Stimulated activated CD8-positive, alpha-beta memory T cell treated with anti-CD3 and anti-CD28 coated beads, Interleukin-2, amount 100 ng/mL, for 1 hour (primary cell): Measurements from ENCODE around the gene DIPK1A.
"Not testable (repeated sequence)": the region's sequence is repeated elsewhere in the genome, so short reads cannot be mapped to it uniquely, and the experiment has no call there.

Experiments
- DNase-seq, 2 donors: peaks; one replicate each; pipeline ENCODE4 v3.0.0-alpha.2; 2020; ENCODE audit warnings: low read depth in 2 of 2

Gene DIPK1A

GRCh38 chr1:92921031-92922023 is 39.9 kb downstream of the DIPK1A start:
- DNase-seq = no peak

GRCh38 chr1:92916899-92917298 is 44.4 kb downstream of the DIPK1A start:
- DNase-seq = no peak

GRCh38 chr1:92915547-92915946 is 45.7 kb downstream of the DIPK1A start:
- DNase-seq = no peak

GRCh38 chr1:92913093-92913819 is 48.0 kb downstream of the DIPK1A start:
- no peak for DNase-seq

GRCh38 chr1:92910081-92910480 is 51.2 kb downstream of the DIPK1A start:
- DNase-seq = no peak

- no peak for DNase-seq
These were observed 51.9 kb downstream of the DIPK1A start for GRCh38 chr1:92909321-92909720.

GRCh38 chr1:92907949-92908684 is 53.1 kb downstream of the DIPK1A start:
- no peak for DNase-seq

- no peak for DNase-seq
These were observed 57.5 kb downstream of the DIPK1A start for GRCh38 chr1:92903765-92904164.

- no peak for DNase-seq
These were observed 58.9 kb downstream of the DIPK1A start for GRCh38 chr1:92902406-92902744.

GRCh38 chr1:92901699-92902405 is 59.4 kb downstream of the DIPK1A start:
- no peak for DNase-seq

GRCh38 chr1:92901126-92901525 is 60.1 kb downstream of the DIPK1A start:
- DNase-seq = no peak

- no peak for DNase-seq
These were observed 60.7 kb downstream of the DIPK1A start for GRCh38 chr1:92900539-92900938.

- no peak for DNase-seq
These were observed 61.5 kb downstream of the DIPK1A start for GRCh38 chr1:92899780-92900179.

GRCh38 chr1:92898053-92898452 is 63.2 kb downstream of the DIPK1A start:
- DNase-seq = not testable (repeated sequence)

GRCh38 chr1:92887465-92887864 is 73.8 kb downstream of the DIPK1A start:
- DNase-seq = no peak

- no peak for DNase-seq
These were observed 74.3 kb downstream of the DIPK1A start for GRCh38 chr1:92886886-92887419.

GRCh38 chr1:92884195-92884594 is 77.1 kb downstream of the DIPK1A start:
- no peak for DNase-seq

- no peak for DNase-seq
These were observed 78.0 kb downstream of the DIPK1A start for GRCh38 chr1:92883297-92883696.

GRCh38 chr1:92882819-92883218 is 78.4 kb downstream of the DIPK1A start:
- DNase-seq = peak; percentile 10 to 19

- no peak for DNase-seq
These were observed 79.9 kb downstream of the DIPK1A start for GRCh38 chr1:92881391-92881790.

GRCh38 chr1:92879316-92879968 is 81.8 kb downstream of the DIPK1A start:
- no peak for DNase-seq
